K562 (cell line): ENCODE measurements around the gene MYRIP. TPM values are rescaled to one million over a fixed set of nuclear protein-coding genes. Genes with fewer than 3 reads are reported as not detected.

Experiments used
- ATAC-seq: fragments of 200-7000 bp; cut with Tn5 transposase; 3 replicates; pipeline ENCODE4 v1.9.1; 2020; ENCODE audit warnings: moderate library complexity
- BruUV-seq: library from RNA; stranded (reverse); fragments of 400-500 nt; replicated peaks from 2 replicates; lab custom pipeline; 2021; lab: Mats Ljungman, UMichigan
- CTCF ChIA-PET: fragments of 300-600 bp; formaldehyde crosslinking; extraction: SDS; loops from one replicate; lab custom pipeline; 2021; ENCODE audit warnings: low intra/inter-chr PET ratio; lab: Yijun Ruan, JAX
- POLR2A ChIA-PET: fragments of 300-600, 350-650 bp; sonication (Branson Sonifier 250); formaldehyde crosslinking; extraction: SDS; loops from one replicate; lab custom pipeline; 2021; ENCODE audit warnings: antibody characterized with exemption, inconsistent platforms; lab: Yijun Ruan, JAX
- DNase-seq, 4 experiments: peaks; one replicate each; pipeline versions ENCODE4 v3.0.0 to v3.0.0-alpha.2; 2011 to 2018; ENCODE audit warnings: low spot score in 3 of 4, mixed read lengths in 3 of 4; ENCODE audit errors: extremely low read depth in 1 of 4
- FAIRE-seq: peaks from 2 replicates; lab custom pipeline; 2011; peaks lifted over from hg19 to GRCh38; lab: Jason Lieb, UNC
- H2AFZ ChIP-seq: 2 replicates; pipeline ENCODE4 v1.6.0; 2011; ENCODE audit warnings: low read depth, low read length, control low read depth, inconsistent platforms
- H3K27ac ChIP-seq: fragments of 200-600 bp; 3 replicates; pipeline ENCODE4 v1.8.0; 2011; ENCODE audit warnings: low read depth, mild to moderate bottlenecking, control low read depth, inconsistent platforms, low read length, moderate library complexity, mixed read lengths; ENCODE audit errors: extremely low read depth
- H3K27me3 ChIP-seq, 2 experiments: fragments of 300-600 bp in 1 of 2; 2 replicates in 1 of 2; 3 replicates in 1 of 2; pipeline versions ENCODE4 v1.6.0 to v1.8.0; 2011; ENCODE audit warnings: inconsistent platforms in 2 of 2, low read length in 2 of 2, mild to moderate bottlenecking in 1 of 2, mixed read lengths in 1 of 2, moderate library complexity in 1 of 2; ENCODE audit not compliant: control insufficient read depth in 2 of 2, insufficient read depth in 2 of 2
- H3K36me3 ChIP-seq: fragments of 300-600 bp; 3 replicates; pipeline ENCODE4 v1.8.0; 2011; ENCODE audit warnings: mild to moderate bottlenecking, low read length, inconsistent platforms; ENCODE audit not compliant: control insufficient read depth, insufficient read depth
- H3K4me1 ChIP-seq, 2 experiments: fragments of 200-600 bp in 1 of 2; replicated peaks in 1 of 2; 2 replicates in 1 of 2; 3 replicates in 1 of 2; pipeline versions ENCODE4 v1.5.1 to v1.8.0; 2011; ENCODE audit warnings: inconsistent platforms in 2 of 2, low read length in 2 of 2, mild to moderate bottlenecking in 1 of 2, mixed read lengths in 1 of 2, moderate library complexity in 1 of 2; ENCODE audit not compliant: control insufficient read depth in 2 of 2, insufficient read depth in 2 of 2
- H3K4me2 ChIP-seq: 2 replicates; pipeline ENCODE4 v1.6.1; 2011; ENCODE audit warnings: low read length, control low read depth, inconsistent platforms, mixed read lengths; ENCODE audit not compliant: insufficient read depth
- H3K4me3 ChIP-seq: fragments of 200-600 bp; sonication (generic), shearing (Covaris generic); 2 replicates; pipeline ENCODE4 v1.5.1; 2016; ENCODE audit warnings: control low read depth, inconsistent platforms
- H3K79me2 ChIP-seq: fragments of 200-600 bp; 3 replicates; pipeline ENCODE4 v1.8.0; 2011; ENCODE audit warnings: low read length, inconsistent platforms; ENCODE audit not compliant: control insufficient read depth, insufficient read depth
- H3K9ac ChIP-seq, 2 experiments: 2 replicates each; pipeline versions ENCODE4 v1.6.0 to v1.6.1; 2011; ENCODE audit warnings: low read depth in 2 of 2, low read length in 2 of 2, control low read depth in 1 of 2, inconsistent platforms in 1 of 2, mild to moderate bottlenecking in 1 of 2, mixed read lengths in 1 of 2; ENCODE audit not compliant: insufficient read depth in 1 of 2
- H3K9me1 ChIP-seq: one replicate; pipeline ENCODE4 v1.6.0; 2011; ENCODE audit warnings: inconsistent platforms, mild to moderate bottlenecking, low read length, moderate library complexity; ENCODE audit not compliant: control insufficient read depth, insufficient read depth
- H3K9me3 ChIP-seq: replicated peaks from 2 replicates; pipeline ENCODE4 v1.5.1; 2011; ENCODE audit warnings: low read depth, low read length, inconsistent platforms; ENCODE audit not compliant: control insufficient read depth, insufficient read depth
- H4K20me1 ChIP-seq: replicated peaks from 2 replicates; pipeline ENCODE4 v1.6.1; 2011; ENCODE audit warnings: low read length, inconsistent platforms, mixed read lengths; ENCODE audit not compliant: control insufficient read depth, insufficient read depth
- CHD4 ChIP-seq: fragments of 200-600 bp; sonication (generic); IDR thresholded peaks from 3 replicates; pipeline ENCODE4 v1.6.1; 2012; ENCODE audit warnings: low read depth, mild to moderate bottlenecking, mixed read lengths, low read length, inconsistent platforms; ENCODE audit not compliant: insufficient read depth, insufficient replicate concordance, poor library complexity, severe bottlenecking
- CREB3L1 ChIP-seq: fragments of 450-650 bp; IDR thresholded peaks from 2 replicates; pipeline ENCODE4 v1.6.1; 2014; ENCODE audit warnings: low read depth, mild to moderate bottlenecking, moderate library complexity, borderline replicate concordance
- EP300 ChIP-seq: IDR thresholded peaks from 2 replicates; pipeline ENCODE4 v1.6.1; 2012; ENCODE audit warnings: low read length, improper control_type of control experiment
- FOXJ2 ChIP-seq: fragments of 200-800 bp; sonication (Bioruptor generic); IDR thresholded peaks from 2 replicates; pipeline ENCODE4 v1.6.1; 2016; ENCODE audit warnings: missing genetic modification characterization, missing compliant biosample characterization
- HSF4 ChIP-seq: fragments of 250-450 bp; sonication (Bioruptor Pico); IDR thresholded peaks from 2 replicates; pipeline ENCODE4 v2.1.2; 2022; ENCODE audit warnings: mild to moderate bottlenecking, moderate library complexity, borderline replicate concordance
- MAFK ChIP-seq: IDR thresholded peaks from 2 replicates; pipeline ENCODE4 v1.6.1; 2011; ENCODE audit warnings: low read length, improper control_type of control experiment
- MEIS2 ChIP-seq: fragments of 450-650 bp; IDR thresholded peaks from 2 replicates; pipeline ENCODE4 v1.6.1; 2014; ENCODE audit warnings: mild to moderate bottlenecking; ENCODE audit not compliant: partially characterized antibody
- MYBL2 ChIP-seq, 2 experiments: fragments of 450-650 bp in 1 of 2; sonication (generic) in 1 of 2; formaldehyde crosslinking in 1 of 2; IDR thresholded peaks; 2 replicates each; pipeline versions ENCODE4 v1.6.1 to v1.8.1; 2017 to 2022; ENCODE audit warnings: borderline replicate concordance in 1 of 2, inconsistent platforms in 1 of 2, low read depth in 1 of 2, mild to moderate bottlenecking in 1 of 2, missing genetic modification reagents in 1 of 2, moderate library complexity in 1 of 2
- PCBP2 ChIP-seq: fragments of 200-400 bp; formaldehyde crosslinking; IDR thresholded peaks from 2 replicates; pipeline ENCODE4 v1.6.1; 2018; ENCODE audit warnings: low read length, low read depth, mild to moderate bottlenecking, moderate library complexity; ENCODE audit not compliant: poor library complexity, severe bottlenecking
- RHOXF2B ChIP-seq: fragments of 250-450 bp; sonication (Bioruptor Pico); conservative IDR thresholded peaks from 2 replicates; pipeline ENCODE4 v1.5.1; 2021
- SREBF1 ChIP-seq: fragments of 150-350 bp; IDR thresholded peaks from 2 replicates; pipeline ENCODE4 v1.6.1; 2014; ENCODE audit warnings: antibody characterized with exemption, low read depth, low read length, borderline replicate concordance
- U2AF1 ChIP-seq: fragments of 200-400 bp; formaldehyde crosslinking; optimal IDR thresholded peaks from 2 replicates; pipeline ENCODE3; 2017; ENCODE audit warnings: mild to moderate bottlenecking, low read depth, low read length, moderate library complexity
- ZFP30 ChIP-seq: fragments of 250-450 bp; sonication (Bioruptor Pico); IDR thresholded peaks from 2 replicates; pipeline ENCODE4 v1.8.0; 2022; ENCODE audit warnings: moderate library complexity, mild to moderate bottlenecking, inconsistent platforms, borderline replicate concordance
- ZNF253 ChIP-seq: fragments of 250-450 bp; sonication (Bioruptor Pico); conservative IDR thresholded peaks from 2 replicates; pipeline ENCODE4 v1.6.1; 2021; ENCODE audit warnings: mild to moderate bottlenecking
- WGBS: fragments of 100-300 bp; shearing (Covaris generic); methylation state at CpG from one replicate; pipeline ENCODE4 v1.1.6; 2016; ENCODE audit warnings: low coverage, mixed read lengths; ENCODE audit not compliant: insufficient coverage; ENCODE audit errors: missing lambda C conversion rate; 5-methylcytosine and 5-hydroxymethylcytosine counted together
- in situ Hi-C: fragments of 300-500 bp; cut with MboI; formaldehyde crosslinking; loops from 4 replicates; pipeline ENCODE4 v1.15.0; 2018; ENCODE audit warnings: inconsistent platforms, mixed read lengths
- intact Hi-C: fragments of 100-400 bp; cut with micrococcal nuclease; formaldehyde crosslinking; loops from 2 replicates; pipeline ENCODE4 v1.14.2; 2022
- polyA plus RNA-seq, 8 experiments: library from polyadenylated mRNA; depleted of rRNA in 4 of 8; stranded (reverse) in 5 of 8; unstranded in 3 of 8; fragments of >200 nt; fragmentation: Nextera tagmentation in 2 of 8; fragmentation: Illumina TruSeq in 1 of 8; extraction: Ambion mirVana in 2 of 8; extraction: Trizol in 1 of 8; gene quantifications; 2 replicates each; pipeline versions ENCODE4 v1.2.1 to v1.2.3, GENCODE V29; 2011 to 2014; ENCODE audit warnings: inconsistent platforms in 1 of 8, missing spikeins in 1 of 8
- total RNA-seq, 7 experiments: library from RNA; depleted of rRNA in 6 of 7; stranded (reverse); fragments of >200 nt in 6 of 7; fragmentation: Illumina TruSeq in 2 of 7; extraction: Trizol in 2 of 7; gene quantifications; 2 replicates each; pipeline versions ENCODE4 v1.2.1 to v1.2.3, GENCODE V29; 2011 to 2021; ENCODE audit warnings: low replicate concordance in 1 of 7
- TF ChIP-seq, protein P1 (sequence below): fragments of 450-650 bp; formaldehyde crosslinking; conservative IDR thresholded peaks from 2 replicates; pipeline ENCODE4 v1.4.0; 2022; ENCODE audit warnings: mild to moderate bottlenecking, missing genetic modification characterization
- TF ChIP-seq, protein P2 (sequence below), 2 experiments: fragments of 450-650 bp in 1 of 2; sonication (generic) in 1 of 2; formaldehyde crosslinking; conservative IDR thresholded peaks; 2 replicates each; pipeline versions ENCODE4 v1.4.0 to v1.8.1; 2020 to 2022; ENCODE audit warnings: mild to moderate bottlenecking in 1 of 2, missing genetic modification reagents in 1 of 2

MYRIP gene
- total and polyA plus RNA-seq, 9 of the 15 experiments (the other 6 are each of a cell fraction or from before 2014, with no cell fraction given) = 0.03 to 0.12 TPM; not detected in 7

GRCh38 chr3:40068636-40069035, 259.2 kb downstream of the MYRIP start:
- no peak overlapping the region for H2AFZ ChIP-seq
- intact Hi-C loops (no loop called here), in situ Hi-C loops (no loop called here)
- no peaks in the 10 kb centered on the region for H3K79me2 ChIP-seq
- H3K9me3 ChIP-seq = no peaks in the 10 kb centered on the region
- no peak overlapping the region for H3K27ac ChIP-seq
- POLR2A ChIA-PET = no interaction called here
- no peaks in the 10 kb centered on the region for H3K4me1 ChIP-seq
- CTCF ChIA-PET = no interaction called here
- ATAC-seq = no peak
- H3K27me3 ChIP-seq = no peaks in the 10 kb centered on the region; a peak in 1 of 5 replicates
- no peaks in the 10 kb centered on the region for H3K36me3 ChIP-seq
- TF ChIP-seq, protein P1, sequence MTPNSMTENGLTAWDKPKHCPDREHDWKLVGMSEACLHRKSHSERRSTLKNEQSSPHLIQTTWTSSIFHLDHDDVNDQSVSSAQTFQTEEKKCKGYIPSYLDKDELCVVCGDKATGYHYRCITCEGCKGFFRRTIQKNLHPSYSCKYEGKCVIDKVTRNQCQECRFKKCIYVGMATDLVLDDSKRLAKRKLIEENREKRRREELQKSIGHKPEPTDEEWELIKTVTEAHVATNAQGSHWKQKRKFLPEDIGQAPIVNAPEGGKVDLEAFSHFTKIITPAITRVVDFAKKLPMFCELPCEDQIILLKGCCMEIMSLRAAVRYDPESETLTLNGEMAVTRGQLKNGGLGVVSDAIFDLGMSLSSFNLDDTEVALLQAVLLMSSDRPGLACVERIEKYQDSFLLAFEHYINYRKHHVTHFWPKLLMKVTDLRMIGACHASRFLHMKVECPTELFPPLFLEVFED (CRISPR knock-in tag) = no peak
- no peak for TF ChIP-seq HSF4 (CRISPR knock-in tag)
- TF ChIP-seq ZFP30 (CRISPR knock-in tag) = no peak
- no peak for TF ChIP-seq MEIS2
- no peak for TF ChIP-seq CHD4
- TF ChIP-seq SREBF1 = no peak
- no peak for TF ChIP-seq MYBL2 (IDR thresholded peaks at IDR 0.05; ENCODE audit: low read depth)
- TF ChIP-seq MYBL2 (CRISPR knock-in tag; IDR thresholded peaks at IDR 0.05; ENCODE audit: borderline replicate concordance) = no peak
- TF ChIP-seq MAFK = no peak
- no peak for TF ChIP-seq ZNF253 (CRISPR knock-in tag)
- TF ChIP-seq RHOXF2B = no peak
- no peak for TF ChIP-seq FOXJ2 (tag)
- TF ChIP-seq, protein P2, sequence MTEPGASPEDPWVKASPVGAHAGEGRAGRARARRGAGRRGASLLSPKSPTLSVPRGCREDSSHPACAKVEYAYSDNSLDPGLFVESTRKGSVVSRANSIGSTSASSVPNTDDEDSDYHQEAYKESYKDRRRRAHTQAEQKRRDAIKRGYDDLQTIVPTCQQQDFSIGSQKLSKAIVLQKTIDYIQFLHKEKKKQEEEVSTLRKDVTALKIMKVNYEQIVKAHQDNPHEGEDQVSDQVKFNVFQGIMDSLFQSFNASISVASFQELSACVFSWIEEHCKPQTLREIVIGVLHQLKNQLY (CRISPR knock-in tag; conservative IDR thresholded peaks at IDR 0.05) = no peak
- no peak for TF ChIP-seq U2AF1
- no peak for TF ChIP-seq CREB3L1
- TF ChIP-seq EP300 = no peak
- TF ChIP-seq PCBP2 = no peak
- H3K9ac ChIP-seq = no peak overlapping the region
- BruUV-seq = no TSS peak
- H3K4me2 ChIP-seq = no peak overlapping the region
- DNase-seq = no peak
- H3K9me1 ChIP-seq = no peaks in the 10 kb centered on the region
- 0% methylated on average over 4 of the region's 4 CpGs for WGBS
- no peak for FAIRE-seq
- H3K4me3 ChIP-seq = no peak overlapping the region
- H4K20me1 ChIP-seq = no peaks in the 10 kb centered on the region
